ENCODE measurements around the gene EGFL7. TPM values are rescaled to one million over a fixed set of nuclear protein-coding genes. Genes with fewer than 3 reads are reported as not detected.

Gene EGFL7
- total and polyA plus RNA-seq, 10 donors, result 132 to 522 (median 187) TPM

- Histone ChIP-seq H3K9me3 (no peaks in the 10 kb centered on the region), H3K36me3 (peaks cover 0 to 18% (median 0%) of the 10 kb centered on the region in 6 donors), H3K27ac (peak within 1 kb of the TSS; percentile 92 to 99 (median 96)), H3K4me1 (peaks cover 20 to 66% (median 53%) of the 10 kb centered on the region in 6 donors), H3K27me3 (replicated peaks in 1 of 7) (no peaks in the 10 kb centered on the region), H3K4me3 (peak within 1 kb of the TSS; percentile 65 to 95 (median 82))
- TF ChIP-seq POLR2A (IDR thresholded peaks at IDR 0.05) (peak in 2 of 3 donors; percentile 41 to 56), POLR2AphosphoS5 (IDR thresholded peaks at IDR 0.05) (peak; percentile 69 to 88 (median 84)), CTCF (IDR thresholded peaks at IDR 0.05 in 8 of 11, conservative IDR thresholded peaks at IDR 0.05 in 3 of 11) (peak in 4 of 11 experiments; percentile 14 to 47 (median 16))
- DNase-seq, result peak; percentile 95
- intact Hi-C loops (cut with DNase I; ENCODE audit: low total_unique reads), result no loop called here
- 0 to 1% (median 0%) methylated on average over 47 to 105 of the region's 106 CpGs for WGBS, 5 donors
These were observed 24.3 kb downstream of the EGFL7 start, which contains the start of gene AGPAT2 for GRCh38 chr9:136686794-136687711. Gene AGPAT2, minus strand, starts transcription at chr9:136687457. Its CDS starts 100 bp downstream, at chr9:136687357.

GRCh38 chr9:136687721-136688223 lies 25.1 kb downstream of the EGFL7 start:
- WGBS, 5 donors, result 18 to 36% (median 23%) methylated on average over 12 to 37 of the region's 37 CpGs
- peak overlapping the region in 7 of 8 donors; percentile 65 to 95 (median 82) for H3K4me3 ChIP-seq

GRCh38 chr9:136688274-136689107 lies 25.8 kb downstream of the EGFL7 start:
- TF ChIP-seq POLR2A (IDR thresholded peaks at IDR 0.05) (no peak), CTCF (IDR thresholded peaks at IDR 0.05 in 8 of 11, conservative IDR thresholded peaks at IDR 0.05 in 3 of 11) (no peak), POLR2AphosphoS5 (IDR thresholded peaks at IDR 0.05) (no peak)
- peaks cover 20 to 60% (median 44%) of the 10 kb centered on the region in 6 donors for H3K4me1 ChIP-seq
- no peaks in the 10 kb centered on the region for H3K9me3 ChIP-seq
- peaks cover 0 to 5% (median 0%) of the 10 kb centered on the region in 7 donors for H3K27me3 ChIP-seq (replicated peaks in 1 of 7)
- peak overlapping the region in 2 of 8 donors; percentile 78 to 95 for H3K4me3 ChIP-seq
- peaks cover 0 to 14% (median 0%) of the 10 kb centered on the region in 6 donors for H3K36me3 ChIP-seq
- 49 to 72% (median 65%) methylated on average over 17 to 21 of the region's 21 CpGs for WGBS, 5 donors
- peak overlapping the region in 5 of 8 donors; percentile 92 to 99 (median 98) for H3K27ac ChIP-seq
- DNase-seq, result no peak
- intact Hi-C loops (cut with DNase I; ENCODE audit: low total_unique reads), result no loop called here

More at GRCh38 chr9:136687721-136688223, 25.1 kb downstream of the EGFL7 start:
- DNase-seq, result peak; percentile 89
- intact Hi-C loops (cut with DNase I; ENCODE audit: low total_unique reads), result no loop called here
- Histone ChIP-seq H3K9me3 (no peaks in the 10 kb centered on the region), H3K4me1 (peaks cover 20 to 60% (median 48%) of the 10 kb centered on the region in 6 donors), H3K36me3 (peaks cover 0 to 18% (median 0%) of the 10 kb centered on the region in 6 donors), H3K27ac (peak overlapping the region; percentile 92 to 99 (median 96)), H3K27me3 (replicated peaks in 1 of 7) (no peaks in the 10 kb centered on the region)
- TF ChIP-seq CTCF (IDR thresholded peaks at IDR 0.05 in 8 of 11, conservative IDR thresholded peaks at IDR 0.05 in 3 of 11) (no peak), POLR2A (IDR thresholded peaks at IDR 0.05) (no peak), POLR2AphosphoS5 (IDR thresholded peaks at IDR 0.05) (peak in 2 of 3 donors; percentile 22 to 55)
